ENCODE data around the gene NCAM2.

- TF ChIP-seq CTCF (conservative IDR thresholded peaks at IDR 0.05; ENCODE audit: low read length) (no peak), EZH2phosphoT487 (IDR thresholded peaks at IDR 0.05; ENCODE audit: borderline replicate concordance) (no peak)
These were observed 247.8 kb downstream of the NCAM2 start for GRCh38 chr21:21246007-21246406.

Measured in Loucy (cell line).